HepG2 (cell line): ENCODE data around the gene TRAPPC1. TPM values are rescaled to one million over a fixed set of nuclear protein-coding genes. Genes with fewer than 3 reads are reported as not detected.

Source experiments
- ELF3 ChIP-seq: IDR thresholded peaks from 2 replicates; pipeline ENCODE4 v1.6.1; 2016; ENCODE audit warnings: missing genetic modification reagents, missing compliant biosample characterization
- RCOR2 ChIP-seq: IDR thresholded peaks from 2 replicates; pipeline ENCODE4 v1.6.1; 2016; ENCODE audit warnings: missing biosample characterization, missing genetic modification reagents
- RNF2 ChIP-seq: fragments of 450-650 bp; conservative IDR thresholded peaks from 2 replicates; pipeline ENCODE4 v1.6.1; 2016; ENCODE audit warnings: low read depth
- SMARCE1 ChIP-seq: fragments of 450-650 bp; IDR thresholded peaks from 2 replicates; pipeline ENCODE4 v1.6.1; 2017; ENCODE audit warnings: borderline replicate concordance
- SOX6 ChIP-seq, 2 experiments: fragments of 450-650 bp in 1 of 2; sonication (generic) in 1 of 2; formaldehyde crosslinking in 1 of 2; IDR thresholded peaks; 2 replicates each; pipeline versions ENCODE4 v1.4.0 to v1.6.1; 2017 to 2020; ENCODE audit warnings: antibody characterized with exemption in 1 of 2, mild to moderate bottlenecking in 1 of 2, missing genetic modification reagents in 1 of 2
- SRSF4 ChIP-seq: fragments of 200-400 bp; formaldehyde crosslinking; IDR thresholded peaks from one replicate; pipeline ENCODE4 v1.6.1; 2018; ENCODE audit warnings: mild to moderate bottlenecking, low read depth, low read length, moderate library complexity; ENCODE audit not compliant: poor library complexity, severe bottlenecking
- TBL1XR1 ChIP-seq: fragments of 150-350 bp; IDR thresholded peaks from 2 replicates; pipeline ENCODE4 v1.6.1; 2014; ENCODE audit warnings: borderline replicate concordance, low read length; ENCODE audit not compliant: partially characterized antibody
- YEATS4 ChIP-seq: sonication (generic); formaldehyde crosslinking; IDR thresholded peaks from 2 replicates; pipeline ENCODE4 v1.4.0; 2020; ENCODE audit warnings: missing genetic modification reagents, borderline replicate concordance
- ZNF232 ChIP-seq: sonication (generic); formaldehyde crosslinking; IDR thresholded peaks from 2 replicates; pipeline ENCODE4 v1.4.0; 2020; ENCODE audit warnings: missing genetic modification reagents, borderline replicate concordance
- ZNF260 ChIP-seq: sonication (generic); formaldehyde crosslinking; IDR thresholded peaks from 2 replicates; pipeline ENCODE4 v1.4.0; 2020; ENCODE audit warnings: missing genetic modification reagents, low read depth, mild to moderate bottlenecking, borderline replicate concordance
- ZNF263 ChIP-seq: sonication (generic); formaldehyde crosslinking; IDR thresholded peaks from 2 replicates; pipeline ENCODE4 v1.4.0; 2020; ENCODE audit warnings: missing genetic modification reagents
- ZNF274 ChIP-seq: sonication (generic); formaldehyde crosslinking; IDR thresholded peaks from 2 replicates; pipeline ENCODE4 v1.5.1; 2020; ENCODE audit warnings: mild to moderate bottlenecking, missing genetic modification reagents
- ZNF552 ChIP-seq: sonication (generic); formaldehyde crosslinking; IDR thresholded peaks from 2 replicates; pipeline ENCODE4 v1.9.0; 2022; ENCODE audit warnings: missing genetic modification reagents, mild to moderate bottlenecking, borderline replicate concordance
- ZNF563 ChIP-seq: sonication (generic); formaldehyde crosslinking; IDR thresholded peaks from 2 replicates; pipeline ENCODE4 v1.8.0; 2022; ENCODE audit warnings: mild to moderate bottlenecking, moderate library complexity, missing genetic modification reagents
- ZNF775 ChIP-seq: sonication (generic); formaldehyde crosslinking; IDR thresholded peaks from 2 replicates; pipeline ENCODE4 v1.4.0; 2020; ENCODE audit warnings: missing genetic modification reagents, mild to moderate bottlenecking, moderate library complexity, borderline replicate concordance
- ZNF883 ChIP-seq: sonication (generic); formaldehyde crosslinking; IDR thresholded peaks from 2 replicates; pipeline ENCODE4 v1.5.1; 2020; ENCODE audit warnings: mild to moderate bottlenecking, missing genetic modification reagents; ENCODE audit errors: not compliant biosample characterization
- polyA plus RNA-seq, 8 experiments: library from polyadenylated mRNA; depleted of rRNA in 3 of 8; stranded (reverse) in 7 of 8; unstranded in 1 of 8; fragments of >200 nt; fragmentation: Illumina TruSeq in 4 of 8; extraction: Trizol in 4 of 8; gene quantifications; 2 replicates each; pipeline versions ENCODE4 v1.2.1 to v1.2.3, GENCODE V29; 2011 to 2016; ENCODE audit warnings: low read depth in 4 of 8, missing spikeins in 1 of 8, mixed read lengths in 1 of 8; ENCODE audit not compliant: insufficient read depth in 1 of 8
- total RNA-seq, 5 experiments: library from RNA; depleted of rRNA; stranded (reverse); fragments of >200 nt; fragmentation: Illumina TruSeq; extraction: Trizol; gene quantifications; 2 replicates each; pipeline ENCODE4 v1.2.3, GENCODE V29; 2016; ENCODE audit warnings: low read depth in 1 of 5
- TF ChIP-seq, protein P1 (sequence below): IDR thresholded peaks from 2 replicates; pipeline ENCODE4 v1.6.1; 2018; ENCODE audit warnings: missing genetic modification reagents, mild to moderate bottlenecking, missing compliant biosample characterization
- TF ChIP-seq, protein P2 (sequence below): IDR thresholded peaks from 2 replicates; pipeline ENCODE4 v1.6.1; 2016; ENCODE audit warnings: missing compliant biosample characterization, missing genetic modification reagents, borderline replicate concordance
- TF ChIP-seq, protein P3 (sequence below): sonication (generic); formaldehyde crosslinking; IDR thresholded peaks from 2 replicates; pipeline ENCODE4 v1.5.0; 2020; ENCODE audit warnings: missing genetic modification reagents, mild to moderate bottlenecking, borderline replicate concordance
- TF ChIP-seq, protein P4 (sequence below): IDR thresholded peaks from 2 replicates; pipeline ENCODE4 v1.6.1; 2016
- TF ChIP-seq, protein P5 (sequence below): sonication (generic); formaldehyde crosslinking; IDR thresholded peaks from 2 replicates; pipeline ENCODE4 v1.8.1; 2022; ENCODE audit warnings: mild to moderate bottlenecking, missing genetic modification reagents

Gene TRAPPC1
- total and polyA plus RNA-seq, 2 of the 13 experiments (the other 11 are each of a cell fraction or from before 2014, with no cell fraction given) = 28.1 to 44.9 TPM

DNA sequence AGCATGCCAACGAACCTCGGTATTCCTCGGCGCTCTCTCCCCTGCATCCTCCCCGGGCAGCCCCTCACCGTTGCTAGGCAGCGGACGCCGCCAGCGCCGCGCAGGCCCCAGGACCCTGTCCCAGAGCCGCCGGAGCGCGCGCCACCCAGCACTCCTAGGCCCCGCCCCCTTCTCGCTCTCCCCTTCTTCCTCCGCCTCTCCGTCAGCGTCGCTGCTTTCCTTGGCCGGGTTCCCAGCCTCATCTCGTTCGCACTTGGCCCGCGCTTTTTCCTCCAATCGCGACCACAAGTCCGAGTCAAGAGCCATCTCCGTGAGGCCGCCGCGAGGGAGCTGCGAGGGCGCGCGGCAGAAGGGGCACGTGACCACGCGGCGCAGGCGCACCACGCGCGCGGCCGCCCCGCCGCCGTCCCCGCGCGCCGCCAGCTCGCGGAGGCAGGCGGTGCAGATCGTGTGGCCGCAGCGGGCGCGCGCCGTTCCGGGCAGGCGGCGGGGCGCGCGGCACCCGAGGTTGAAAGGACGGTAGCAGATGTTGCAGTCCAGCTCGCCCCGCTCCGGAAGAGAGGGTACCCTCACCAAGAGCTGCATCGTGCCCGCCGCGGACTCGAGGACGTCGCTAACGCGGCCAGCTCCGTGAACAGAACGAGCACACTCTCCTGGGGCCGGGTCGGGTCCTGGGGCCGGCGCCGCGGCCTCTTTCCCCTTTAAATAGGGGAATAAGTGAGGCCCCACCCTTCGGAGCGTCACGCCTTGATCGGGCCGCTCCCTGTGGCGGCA is 15.9 kb downstream of the TRAPPC1 start, which contains the start of gene RNF227 (continued):
- TF ChIP-seq TBL1XR1 (no peak), SRSF4 (no peak), RCOR2 (no peak), ZNF552 (CRISPR knock-in tag) (peak; percentile 87; the same call in 1 of the 2 replicates), ZNF563 (CRISPR knock-in tag) (peak; percentile 96), SMARCE1 (no peak), ZNF274 (peak; percentile 96), ZNF260 (no peak), ELF3 (CRISPR knock-in tag) (0 out of 2 replicates have a peak, but pooled peaks have one; percentile 25), ZNF263 (peak; percentile 64; the same call in 1 of the 2 replicates), ZNF775 (CRISPR knock-in tag) (no peak), RNF2 (peak; percentile 97), SOX6 (IDR thresholded peaks at IDR 0.05) (no peak), SOX6 (CRISPR knock-in tag; IDR thresholded peaks at IDR 0.05) (peak; percentile 44), ZNF232 (peak; percentile 85), ZNF883 (CRISPR knock-in tag) (peak; percentile 62), YEATS4 (CRISPR knock-in tag) (peak; percentile 79)
- TF ChIP-seq, protein P1, sequence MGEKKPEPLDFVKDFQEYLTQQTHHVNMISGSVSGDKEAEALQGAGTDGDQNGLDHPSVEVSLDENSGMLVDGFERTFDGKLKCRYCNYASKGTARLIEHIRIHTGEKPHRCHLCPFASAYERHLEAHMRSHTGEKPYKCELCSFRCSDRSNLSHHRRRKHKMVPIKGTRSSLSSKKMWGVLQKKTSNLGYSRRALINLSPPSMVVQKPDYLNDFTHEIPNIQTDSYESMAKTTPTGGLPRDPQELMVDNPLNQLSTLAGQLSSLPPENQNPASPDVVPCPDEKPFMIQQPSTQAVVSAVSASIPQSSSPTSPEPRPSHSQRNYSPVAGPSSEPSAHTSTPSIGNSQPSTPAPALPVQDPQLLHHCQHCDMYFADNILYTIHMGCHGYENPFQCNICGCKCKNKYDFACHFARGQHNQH (CRISPR knock-in tag) = no peak
- TF ChIP-seq, protein P2, sequence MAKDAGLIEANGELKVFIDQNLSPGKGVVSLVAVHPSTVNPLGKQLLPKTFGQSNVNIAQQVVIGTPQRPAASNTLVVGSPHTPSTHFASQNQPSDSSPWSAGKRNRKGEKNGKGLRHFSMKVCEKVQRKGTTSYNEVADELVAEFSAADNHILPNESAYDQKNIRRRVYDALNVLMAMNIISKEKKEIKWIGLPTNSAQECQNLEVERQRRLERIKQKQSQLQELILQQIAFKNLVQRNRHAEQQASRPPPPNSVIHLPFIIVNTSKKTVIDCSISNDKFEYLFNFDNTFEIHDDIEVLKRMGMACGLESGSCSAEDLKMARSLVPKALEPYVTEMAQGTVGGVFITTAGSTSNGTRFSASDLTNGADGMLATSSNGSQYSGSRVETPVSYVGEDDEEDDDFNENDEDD (CRISPR knock-in tag) = peak; percentile 91; the same call in 1 of the 2 replicates
- TF ChIP-seq, protein P3, sequence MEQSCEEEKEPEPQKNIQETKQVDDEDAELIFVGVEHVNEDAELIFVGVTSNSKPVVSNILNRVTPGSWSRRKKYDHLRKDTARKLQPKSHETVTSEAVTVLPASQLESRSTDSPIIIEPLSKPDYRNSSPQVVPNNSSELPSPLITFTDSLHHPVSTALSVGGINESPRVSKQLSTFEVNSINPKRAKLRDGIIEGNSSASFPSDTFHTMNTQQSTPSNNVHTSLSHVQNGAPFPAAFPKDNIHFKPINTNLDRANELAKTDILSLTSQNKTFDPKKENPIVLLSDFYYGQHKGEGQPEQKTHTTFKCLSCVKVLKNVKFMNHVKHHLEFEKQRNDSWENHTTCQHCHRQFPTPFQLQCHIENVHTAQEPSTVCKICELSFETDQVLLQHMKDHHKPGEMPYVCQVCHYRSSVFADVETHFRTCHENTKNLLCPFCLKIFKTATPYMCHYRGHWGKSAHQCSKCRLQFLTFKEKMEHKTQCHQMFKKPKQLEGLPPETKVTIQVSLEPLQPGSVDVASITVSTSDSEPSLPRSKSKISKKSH (CRISPR knock-in tag) = 0 out of 2 replicates have a peak, but pooled peaks have one; percentile 31
- TF ChIP-seq, protein P4, sequence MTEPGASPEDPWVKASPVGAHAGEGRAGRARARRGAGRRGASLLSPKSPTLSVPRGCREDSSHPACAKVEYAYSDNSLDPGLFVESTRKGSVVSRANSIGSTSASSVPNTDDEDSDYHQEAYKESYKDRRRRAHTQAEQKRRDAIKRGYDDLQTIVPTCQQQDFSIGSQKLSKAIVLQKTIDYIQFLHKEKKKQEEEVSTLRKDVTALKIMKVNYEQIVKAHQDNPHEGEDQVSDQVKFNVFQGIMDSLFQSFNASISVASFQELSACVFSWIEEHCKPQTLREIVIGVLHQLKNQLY (CRISPR knock-in tag) = 0 out of 2 replicates have a peak, but pooled peaks have one; percentile 17
- TF ChIP-seq, protein P5, sequence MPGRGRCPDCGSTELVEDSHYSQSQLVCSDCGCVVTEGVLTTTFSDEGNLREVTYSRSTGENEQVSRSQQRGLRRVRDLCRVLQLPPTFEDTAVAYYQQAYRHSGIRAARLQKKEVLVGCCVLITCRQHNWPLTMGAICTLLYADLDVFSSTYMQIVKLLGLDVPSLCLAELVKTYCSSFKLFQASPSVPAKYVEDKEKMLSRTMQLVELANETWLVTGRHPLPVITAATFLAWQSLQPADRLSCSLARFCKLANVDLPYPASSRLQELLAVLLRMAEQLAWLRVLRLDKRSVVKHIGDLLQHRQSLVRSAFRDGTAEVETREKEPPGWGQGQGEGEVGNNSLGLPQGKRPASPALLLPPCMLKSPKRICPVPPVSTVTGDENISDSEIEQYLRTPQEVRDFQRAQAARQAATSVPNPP (CRISPR knock-in tag) = peak; percentile 85; the same call in 1 of the 2 replicates
